OCI-LY1 (cell line): ENCODE results near the gene AFAP1.

Source experiments
- H2AFZ ChIP-seq: fragments of 200-600 bp; sonication (generic), shearing (Covaris generic); 2 replicates; pipeline ENCODE4 v1.6.0; 2014; ENCODE audit warnings: antibody characterized with exemption, mild to moderate bottlenecking, low read length
- H3F3A ChIP-seq: fragments of 200-600 bp; sonication (generic), shearing (Covaris generic); 2 replicates; pipeline ENCODE4 v1.6.0; 2014; ENCODE audit warnings: mild to moderate bottlenecking, antibody characterized with exemption, low read length, moderate library complexity; ENCODE audit not compliant: insufficient read depth
- H3K27ac ChIP-seq: fragments of 200-600 bp; sonication (generic); 2 replicates; pipeline ENCODE4 v1.5.1; 2014; ENCODE audit warnings: low read length, mixed run types, mild to moderate bottlenecking, low read depth; ENCODE audit not compliant: poor library complexity, severe bottlenecking
- H3K27me3 ChIP-seq: fragments of 200-600 bp; sonication (generic); 2 replicates; pipeline ENCODE4 v1.6.0; 2014; ENCODE audit warnings: antibody characterized with exemption, mild to moderate bottlenecking, low read length, moderate library complexity; ENCODE audit not compliant: insufficient read depth
- H3K36me3 ChIP-seq: fragments of 200-600 bp; sonication (generic); 2 replicates; pipeline ENCODE4 v1.6.1; 2014; ENCODE audit warnings: mild to moderate bottlenecking, antibody characterized with exemption, low read length, moderate library complexity, mixed read lengths; ENCODE audit not compliant: insufficient read depth
- H3K4me1 ChIP-seq: fragments of 200-600 bp; sonication (generic); 2 replicates; pipeline ENCODE4 v1.5.1; 2014; ENCODE audit warnings: mild to moderate bottlenecking, low read length, moderate library complexity; ENCODE audit not compliant: insufficient read depth, severe bottlenecking
- H3K4me2 ChIP-seq: fragments of 200-600 bp; sonication (generic), shearing (Covaris generic); 2 replicates; pipeline ENCODE4 v1.6.1; 2014; ENCODE audit warnings: low read length
- H3K4me3 ChIP-seq: fragments of 200-600 bp; sonication (generic); 2 replicates; pipeline ENCODE4 v1.5.1; 2014; ENCODE audit warnings: low read length, low read depth, mild to moderate bottlenecking, mixed read lengths; ENCODE audit not compliant: poor library complexity, severe bottlenecking
- H3K79me2 ChIP-seq: fragments of 200-600 bp; shearing (Covaris generic); 2 replicates; pipeline ENCODE4 v1.6.1; 2016; ENCODE audit warnings: mixed run types, low read length, mixed read lengths; ENCODE audit not compliant: insufficient read depth
- H3K9ac ChIP-seq: fragments of 200-600 bp; sonication (generic), shearing (Covaris generic); 2 replicates; pipeline ENCODE4 v1.6.1; 2014; ENCODE audit warnings: mild to moderate bottlenecking, low read length, mixed read lengths
- H3K9me2 ChIP-seq: fragments of 200-600 bp; sonication (generic), shearing (Covaris generic); 2 replicates; pipeline ENCODE4 v1.6.1; 2014; ENCODE audit warnings: low read depth, mild to moderate bottlenecking, low read length, mixed read lengths
- H3K9me3 ChIP-seq: fragments of 200-600 bp; shearing (Covaris generic); 2 replicates; pipeline ENCODE4 v1.6.1; 2014; ENCODE audit warnings: low read length, mixed read lengths
- H4K20me1 ChIP-seq: fragments of 200-600 bp; sonication (generic), shearing (Covaris generic); 2 replicates; pipeline ENCODE4 v1.6.0; 2016; ENCODE audit warnings: mild to moderate bottlenecking, low read length; ENCODE audit not compliant: insufficient read depth
- CTCF ChIP-seq: fragments of 200-600 bp; sonication (generic), shearing (Covaris generic); IDR thresholded peaks from 2 replicates; pipeline ENCODE4 v1.5.1; 2017; ENCODE audit warnings: mild to moderate bottlenecking, antibody characterized with exemption, low read length, moderate library complexity, mixed read lengths
- EZH2 ChIP-seq: fragments of 200-600 bp; sonication (generic), shearing (Covaris generic); IDR thresholded peaks from 2 replicates; pipeline ENCODE4 v1.8.0; 2017; ENCODE audit warnings: borderline replicate concordance, mixed run types, mild to moderate bottlenecking, antibody characterized with exemption, low read length, moderate library complexity, mixed read lengths

AFAP1 gene

GRCh38 chr4:7933651-7934510, 5.8 kb downstream of the AFAP1 start:
- no peaks in the 10 kb centered on the region for H3K27me3 ChIP-seq
- no peaks in the 10 kb centered on the region for H4K20me1 ChIP-seq
- H3F3A ChIP-seq = no peaks in the 10 kb centered on the region
- no peaks in the 10 kb centered on the region for H3K79me2 ChIP-seq
- no peak overlapping the region for H3K9ac ChIP-seq
- no peak overlapping the region for H3K4me3 ChIP-seq
- no peaks in the 10 kb centered on the region for H3K9me3 ChIP-seq
- H3K4me2 ChIP-seq = no peak overlapping the region
- H3K4me1 ChIP-seq = no peaks in the 10 kb centered on the region
- no peak overlapping the region for H2AFZ ChIP-seq
- no peaks in the 10 kb centered on the region for H3K9me2 ChIP-seq
- no peak overlapping the region for H3K27ac ChIP-seq
- TF ChIP-seq CTCF (no peak), EZH2 (no peak)
- H3K36me3 ChIP-seq = no peaks in the 10 kb centered on the region

GRCh38 chr4:7932287-7932686, 7.4 kb downstream of the AFAP1 start:
- Histone ChIP-seq H3K27ac (no peak overlapping the region), H3K79me2 (no peaks in the 10 kb centered on the region), H3K4me3 (no peak overlapping the region), H3K4me2 (no peak overlapping the region), H3K9me2 (no peaks in the 10 kb centered on the region), H3K36me3 (no peaks in the 10 kb centered on the region), H3F3A (no peaks in the 10 kb centered on the region), H4K20me1 (no peaks in the 10 kb centered on the region), H3K9me3 (no peaks in the 10 kb centered on the region), H3K4me1 (no peaks in the 10 kb centered on the region), H3K9ac (no peak overlapping the region), H3K27me3 (no peaks in the 10 kb centered on the region), H2AFZ (no peak overlapping the region)
- no peak for TF ChIP-seq CTCF
- TF ChIP-seq EZH2 = no peak

- Histone ChIP-seq H3K27ac (no peak overlapping the region), H3K9me3 (no peaks in the 10 kb centered on the region), H3K27me3 (no peaks in the 10 kb centered on the region), H2AFZ (no peak overlapping the region), H3K36me3 (no peaks in the 10 kb centered on the region), H4K20me1 (no peaks in the 10 kb centered on the region), H3K4me1 (no peaks in the 10 kb centered on the region), H3F3A (no peaks in the 10 kb centered on the region), H3K79me2 (no peaks in the 10 kb centered on the region), H3K9me2 (no peaks in the 10 kb centered on the region), H3K4me2 (no peak overlapping the region), H3K4me3 (no peak overlapping the region), H3K9ac (no peak overlapping the region)
- TF ChIP-seq CTCF (no peak), EZH2 (no peak)
Measured at GRCh38 chr4:7929118-7929951, 10.3 kb downstream of the AFAP1 start.
